ENCODE data around the gene LRBA.

Gene LRBA

GRCh38 chr4:150314031-150314430 lies 701.1 kb downstream of the LRBA start:
- FAIRE-seq = no peak

- no peak for FAIRE-seq
Measured at GRCh38 chr4:150310159-150310895, 704.8 kb downstream of the LRBA start.

- no peak for FAIRE-seq
Measured at GRCh38 chr4:150308824-150309472, 706.1 kb downstream of the LRBA start.

- FAIRE-seq = no peak
Measured at GRCh38 chr4:150306719-150307118, 708.4 kb downstream of the LRBA start.

- no peak for FAIRE-seq
Measured at GRCh38 chr4:150305995-150306394, 709.1 kb downstream of the LRBA start.

GRCh38 chr4:150302553-150302952 lies 712.5 kb downstream of the LRBA start:
- no peak for FAIRE-seq

GRCh38 chr4:150299816-150300215 lies 715.3 kb downstream of the LRBA start:
- peak; percentile 5 for FAIRE-seq

- FAIRE-seq = peak; percentile 36
Measured at GRCh38 chr4:150297861-150298474, 717.1 kb downstream of the LRBA start.

- FAIRE-seq = no peak
Measured at GRCh38 chr4:150289881-150290280, 725.2 kb downstream of the LRBA start.

GRCh38 chr4:150289198-150289597 lies 725.9 kb downstream of the LRBA start:
- no peak for FAIRE-seq

- FAIRE-seq = no peak
Measured at GRCh38 chr4:150286656-150287055, 728.4 kb downstream of the LRBA start.

- no peak for FAIRE-seq
Measured at GRCh38 chr4:150283689-150284088, 731.4 kb downstream of the LRBA start.

GRCh38 chr4:150280975-150281374 lies 734.1 kb downstream of the LRBA start:
- FAIRE-seq = no peak

- FAIRE-seq = no peak
Measured at GRCh38 chr4:150280081-150280895, 734.8 kb downstream of the LRBA start.

GRCh38 chr4:150278206-150278605 lies 736.9 kb downstream of the LRBA start:
- FAIRE-seq = no peak

GRCh38 chr4:150268444-150268843 lies 746.6 kb downstream of the LRBA start:
- FAIRE-seq = no peak

GRCh38 chr4:150265806-150266205 lies 749.3 kb downstream of the LRBA start:
- no peak for FAIRE-seq

- no peak for FAIRE-seq
Measured at GRCh38 chr4:150264595-150265161, 750.4 kb downstream of the LRBA start.

GRCh38 chr4:150262611-150263010 lies 752.5 kb downstream of the LRBA start:
- no peak for FAIRE-seq

- no peak for FAIRE-seq
Measured at GRCh38 chr4:150261571-150261970, 753.5 kb downstream of the LRBA start.

GRCh38 chr4:150259861-150260567 lies 755.1 kb downstream of the LRBA start:
- FAIRE-seq = no peak

GRCh38 chr4:150258569-150258968 lies 756.5 kb downstream of the LRBA start:
- no peak for FAIRE-seq

Data from colon (tissue), 2 donors.